GM18499 (cell line): ENCODE results near the gene TMEM273.
A peak's percentile ranks its signal among the peaks of the same experiment; 100 is the strongest.

Source experiments
- ATAC-seq: cut with Tn5 transposase; IDR thresholded peaks from one replicate; pipeline ENCODE4 v1.9.1; 2021; ENCODE audit warnings: moderate number of reproducible peaks; ENCODE audit not compliant: insufficient read depth, unreplicated experiment

TMEM273 gene

GRCh38 chr10:49177391-49178355, 10.5 kb downstream of the TMEM273 start:
- peak; percentile 71 for ATAC-seq

GRCh38 chr10:49176310-49177268, 11.6 kb downstream of the TMEM273 start:
- ATAC-seq: no peak

GRCh38 chr10:49175587-49176309, 12.4 kb downstream of the TMEM273 start:
- no peak for ATAC-seq

GRCh38 chr10:49174926-49175500, 13.2 kb downstream of the TMEM273 start:
- ATAC-seq: no peak

GRCh38 chr10:49174261-49174925, 13.8 kb downstream of the TMEM273 start:
- no peak for ATAC-seq

- no peak for ATAC-seq
Observed at GRCh38 chr10:49173853-49174252, 14.3 kb downstream of the TMEM273 start.

GRCh38 chr10:49173201-49173772, 14.9 kb downstream of the TMEM273 start:
- ATAC-seq: no peak

GRCh38 chr10:49172777-49173132, 15.4 kb downstream of the TMEM273 start:
- ATAC-seq: no peak

GRCh38 chr10:49172061-49172776, 16.0 kb downstream of the TMEM273 start:
- no peak for ATAC-seq

- no peak for ATAC-seq
Observed at GRCh38 chr10:49171326-49172060, 16.7 kb downstream of the TMEM273 start.

GRCh38 chr10:49170632-49171325, 17.4 kb downstream of the TMEM273 start:
- ATAC-seq: no peak

- ATAC-seq: no peak
Observed at GRCh38 chr10:49169776-49170175, 18.4 kb downstream of the TMEM273 start.

- no peak for ATAC-seq
Observed at GRCh38 chr10:49168831-49169500, 19.2 kb downstream of the TMEM273 start.

- ATAC-seq: no peak
Observed at GRCh38 chr10:49168171-49168540, 20.0 kb downstream of the TMEM273 start.

GRCh38 chr10:49167425-49168170, 20.6 kb downstream of the TMEM273 start:
- ATAC-seq: no peak
